ENCODE data around the gene CSF2RB.

Gene CSF2RB

DNA sequence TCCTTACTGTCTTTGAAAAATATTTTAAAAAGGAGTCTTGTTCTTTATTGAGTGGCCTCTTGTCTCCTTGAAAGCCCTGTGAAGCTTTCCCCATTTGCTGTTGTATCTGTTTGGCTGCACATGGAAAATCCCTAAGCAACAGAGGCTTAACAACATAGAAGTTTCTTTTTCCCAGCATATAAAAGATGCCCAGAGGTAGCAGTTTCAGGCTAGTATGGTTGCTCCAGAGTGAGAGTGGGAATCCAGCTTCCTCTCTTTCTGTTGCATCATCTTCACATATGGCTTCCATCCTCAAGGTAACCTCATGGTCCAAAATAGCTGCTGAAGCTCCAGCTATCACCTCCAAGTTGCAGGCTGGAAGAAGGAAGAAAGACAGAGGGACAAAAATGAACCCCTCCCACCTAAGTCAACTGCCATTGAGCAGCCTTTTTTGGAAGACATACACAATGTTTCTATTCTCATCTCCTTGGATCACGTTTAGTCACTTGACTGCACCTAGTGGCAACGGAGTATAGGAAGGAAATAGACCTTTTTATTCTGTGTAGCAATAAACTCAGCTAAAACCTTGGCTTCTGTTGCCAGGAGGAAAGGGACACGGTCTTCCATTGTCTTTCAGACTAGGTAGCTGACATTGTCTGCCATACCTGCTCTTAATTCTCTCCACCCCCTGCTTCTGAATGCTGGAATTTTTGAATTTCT lies 5.3 kb downstream of the CSF2RB start:
- DNase-seq: no peak

GRCh38 chr22:36921309-36922104 lies 8.1 kb downstream of the CSF2RB start:
- DNase-seq: peak in 1 of 58 donors; percentile 25

- no peak for DNase-seq
Measured at GRCh38 chr22:36922105-36922608, 8.7 kb downstream of the CSF2RB start.

DNA sequence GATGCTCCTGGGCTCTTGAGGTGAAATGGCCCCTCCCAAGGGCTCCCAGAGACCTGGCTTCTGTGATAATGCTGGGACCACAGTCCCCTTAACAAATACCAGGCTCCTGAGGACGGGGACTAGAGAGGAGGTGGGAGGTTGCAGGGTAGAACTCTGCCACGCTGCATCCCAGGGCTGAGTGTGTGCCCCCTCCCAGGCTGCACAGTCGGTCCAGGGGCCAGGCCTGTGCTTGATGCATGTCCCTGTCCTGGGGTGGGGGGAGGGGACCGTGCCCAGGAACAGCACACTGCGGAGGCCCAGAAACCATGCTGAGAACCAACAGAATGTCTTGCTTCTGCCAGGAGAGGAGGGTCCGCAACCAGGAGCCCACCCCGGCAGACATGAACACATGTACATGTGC lies 9.3 kb downstream of the CSF2RB start:
- DNase-seq: no peak

GRCh38 chr22:36923131-36923788 lies 9.8 kb downstream of the CSF2RB start:
- DNase-seq: no peak

GRCh38 chr22:36924151-36924698 lies 10.8 kb downstream of the CSF2RB start:
- DNase-seq: no peak

GRCh38 chr22:36925388-36926290 lies 12.2 kb downstream of the CSF2RB start:
- DNase-seq: no peak

DNA sequence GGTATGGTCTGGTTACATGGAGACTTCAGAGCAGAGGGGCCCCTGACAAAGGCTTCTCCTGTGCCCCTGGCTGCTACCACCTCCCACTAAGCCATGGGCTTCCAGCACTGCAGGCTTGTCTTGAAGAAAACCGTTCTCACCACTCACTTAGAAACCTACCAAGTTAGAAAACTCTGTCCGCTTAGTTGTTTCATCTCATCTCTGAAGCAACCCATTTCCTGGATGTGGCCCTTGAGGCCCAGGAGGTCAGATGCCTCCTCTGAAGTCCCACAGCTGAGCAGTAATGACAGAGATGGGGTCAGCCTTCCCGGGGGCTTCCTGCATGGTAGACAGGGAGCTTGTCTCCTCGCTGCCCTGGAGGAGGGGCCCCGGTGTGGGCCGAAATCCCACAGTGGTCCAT lies 12.9 kb downstream of the CSF2RB start:
- no peak for DNase-seq

GRCh38 chr22:36926721-36927435 lies 13.4 kb downstream of the CSF2RB start:
- DNase-seq: no peak

- DNase-seq: no peak
Measured at GRCh38 chr22:36927671-36928070, 14.2 kb downstream of the CSF2RB start.

GRCh38 chr22:36928196-36928595 lies 14.8 kb downstream of the CSF2RB start:
- no peak for DNase-seq

GRCh38 chr22:36928786-36929535 lies 15.5 kb downstream of the CSF2RB start:
- DNase-seq: no peak

- DNase-seq: no peak
Measured at GRCh38 chr22:36929621-36930020, 16.2 kb downstream of the CSF2RB start.

DNA sequence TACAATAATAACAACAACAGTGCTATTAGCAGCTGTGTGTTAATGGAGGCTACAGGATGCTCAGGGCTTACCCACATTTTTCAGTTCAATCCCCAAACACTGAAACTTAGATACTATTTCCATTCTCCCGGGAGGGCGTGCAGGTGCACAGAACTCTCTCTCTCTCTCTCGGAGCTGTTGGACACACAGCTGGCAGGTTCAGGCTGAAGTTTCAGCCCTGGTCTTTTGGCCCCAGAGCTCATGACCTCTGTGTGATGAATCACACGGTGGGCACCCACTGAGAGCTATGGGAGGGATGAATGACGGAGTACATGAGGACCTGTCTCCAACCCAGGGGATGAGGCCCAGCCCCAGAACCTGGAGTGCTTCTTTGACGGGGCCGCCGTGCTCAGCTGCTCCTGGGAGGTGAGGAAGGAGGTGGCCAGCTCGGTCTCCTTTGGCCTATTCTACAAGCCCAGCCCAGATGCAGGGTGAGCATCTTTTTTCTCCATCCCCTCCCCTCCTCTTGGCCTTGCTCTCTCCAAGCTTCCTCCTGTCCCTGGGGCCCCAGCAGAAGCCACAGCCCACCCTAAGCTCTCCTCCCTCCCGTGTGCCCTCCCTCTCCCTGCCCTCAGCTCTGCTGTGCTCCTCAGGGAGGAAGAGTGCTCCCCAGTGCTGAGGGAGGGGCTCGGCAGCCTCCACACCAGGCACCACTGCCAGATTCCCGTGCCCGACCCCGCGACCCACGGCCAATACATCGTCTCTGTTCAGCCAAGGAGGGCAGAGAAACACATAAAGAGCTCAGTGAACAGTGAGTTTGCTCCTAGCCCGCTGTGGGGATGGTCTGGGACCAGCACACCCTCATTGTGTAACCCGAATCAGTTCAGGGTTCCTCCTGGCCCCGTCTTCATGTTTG lies 16.9 kb downstream of the CSF2RB start:
- no peak for DNase-seq

DNA sequence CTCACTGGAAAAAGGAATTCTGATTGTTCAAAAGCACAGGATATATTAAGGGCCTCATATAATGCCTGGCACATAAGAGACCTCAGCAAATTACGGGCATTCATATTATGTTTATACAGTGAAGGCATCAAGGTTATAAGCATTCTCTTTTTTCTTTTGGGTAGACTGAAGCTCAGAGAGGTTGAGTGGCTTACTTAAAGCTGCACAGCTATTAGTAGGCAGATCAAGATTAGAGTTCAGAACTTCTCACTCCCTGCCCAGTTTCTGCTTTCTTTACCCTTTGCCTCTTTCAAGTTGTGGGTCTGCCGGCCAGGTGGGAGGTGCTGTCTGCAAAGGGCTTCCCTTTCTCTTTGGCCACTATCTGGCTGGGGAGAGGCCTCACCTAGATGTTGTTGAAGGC lies 18.0 kb downstream of the CSF2RB start:
- DNase-seq: no peak

DNA sequence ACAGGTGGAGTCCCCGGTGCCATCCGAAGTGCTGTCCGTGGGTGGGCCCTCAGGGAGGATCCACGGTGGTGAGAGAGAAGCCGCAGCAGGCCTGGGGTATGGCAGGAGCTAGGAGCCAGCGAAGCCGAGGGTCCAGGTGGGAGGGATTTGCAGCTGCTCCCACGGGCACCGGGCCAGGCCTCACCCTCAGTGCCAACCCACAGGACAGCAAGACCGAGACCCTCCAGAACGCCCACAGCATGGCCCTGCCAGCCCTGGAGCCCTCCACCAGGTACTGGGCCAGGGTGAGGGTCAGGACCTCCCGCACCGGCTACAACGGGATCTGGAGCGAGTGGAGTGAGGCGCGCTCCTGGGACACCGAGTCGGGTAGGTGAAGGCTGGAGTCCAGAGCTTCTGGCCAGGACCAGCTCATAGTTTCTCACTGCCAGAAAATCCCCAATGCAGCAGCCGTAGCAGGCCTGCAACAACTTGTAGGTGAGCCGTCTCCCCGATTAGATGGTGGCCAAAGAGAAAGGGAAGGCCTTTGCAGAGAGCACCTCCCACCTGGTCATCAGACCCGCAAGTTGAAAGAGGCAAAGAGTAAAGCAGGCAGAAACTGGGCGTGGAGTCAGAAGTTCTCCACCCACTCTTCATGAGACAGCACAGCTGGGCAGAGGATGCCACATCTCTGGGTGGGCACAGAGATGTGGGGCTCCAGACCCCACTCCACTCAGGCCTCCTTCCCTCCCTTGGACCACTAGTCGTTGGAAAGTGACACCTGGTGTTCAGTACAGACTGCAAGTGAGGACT lies 20.4 kb downstream of the CSF2RB start:
- no peak for DNase-seq

All from anterior cingulate cortex (tissue), 58 donors.